ENCODE results near the gene TAF4B. TPM values are rescaled to one million over a fixed set of nuclear protein-coding genes. Genes with fewer than 3 reads are reported as not detected.

Gene TAF4B
- total and polyA plus RNA-seq, 2 of the 8 experiments (the other 6 are each of a cell fraction or from before 2014, with no cell fraction given), result 9.3 to 19.8 TPM

- H2AK5ac ChIP-seq (ENCODE audit: low read depth, low read length), result no peak overlapping the region
- H4K5ac ChIP-seq (ENCODE audit: insufficient read length, low read depth, low read length), result no peak overlapping the region
- H3K14ac ChIP-seq (ENCODE audit: insufficient read length), result no peak overlapping the region
- no peak overlapping the region for H2BK120ac ChIP-seq (replicated peaks; ENCODE audit: low read depth, low read length)
- H3K9me3 ChIP-seq (ENCODE audit: insufficient read depth in 2 of 2, low read depth in 1 of 2, low read length in 1 of 2), result no peaks in the 10 kb centered on the region
- H4K91ac ChIP-seq (replicated peaks; ENCODE audit: insufficient read length, low read length), result no peak overlapping the region
- H2BK20ac ChIP-seq (ENCODE audit: low read length), result no peak overlapping the region
- H4K8ac ChIP-seq (ENCODE audit: extremely low read depth, insufficient read depth, low read length), result no peak overlapping the region
- CTCF ChIA-PET (ENCODE audit: partially characterized antibody), result no interaction called here
- no peaks in the 10 kb centered on the region for H3K36me3 ChIP-seq (ENCODE audit: control insufficient read depth in 2 of 4, insufficient read depth in 4 of 4, low read length in 3 of 4)
- no peak overlapping the region for H3K18ac ChIP-seq (ENCODE audit: extremely low read depth, low read length)
- H3K4ac ChIP-seq (replicated peaks; ENCODE audit: insufficient read length, low read depth, low read length), result no peak overlapping the region
- H3K23ac ChIP-seq (ENCODE audit: insufficient read length), result no peak overlapping the region
- H2BK5ac ChIP-seq (ENCODE audit: low read depth, low read length), result no peak overlapping the region
- POLR2A ChIA-PET (ENCODE audit: partially characterized antibody), result no interaction called here
- no peak for FAIRE-seq
- DNase-seq (ENCODE audit: low read depth in 1 of 2, low spot score in 2 of 2), result no peak
- H3K23me2 ChIP-seq (ENCODE audit: low read depth, low read length), result no peaks in the 10 kb centered on the region
- no peaks in the 10 kb centered on the region for H4K20me1 ChIP-seq (replicated peaks in 1 of 2; ENCODE audit: control insufficient read depth in 1 of 2, insufficient read depth in 2 of 2, low read length in 2 of 2)
- no peaks in the 10 kb centered on the region for H3K79me2 ChIP-seq (ENCODE audit: control insufficient read depth in 1 of 2, insufficient read depth in 2 of 2, low read length in 2 of 2)
- H3K4me1 ChIP-seq (replicated peaks in 1 of 4; ENCODE audit: control insufficient read depth in 3 of 4, insufficient read depth in 4 of 4, low read length in 3 of 4), result no peaks in the 10 kb centered on the region
- no peak overlapping the region for H2BK12ac ChIP-seq (ENCODE audit: low read depth, low read length)
- no peak overlapping the region for H2AFZ ChIP-seq (ENCODE audit: low read length)
- H3K56ac ChIP-seq (replicated peaks; ENCODE audit: insufficient read length, low read depth, low read length), result no peak overlapping the region
- no peaks in the 10 kb centered on the region for H3K27me3 ChIP-seq (replicated peaks in 1 of 4; ENCODE audit: control insufficient read depth in 3 of 4, extremely low read depth in 1 of 4, insufficient read depth in 3 of 4, low read length in 3 of 4)
- no peak overlapping the region for H3K9ac ChIP-seq (replicated peaks in 1 of 4; ENCODE audit: extremely low read depth in 1 of 4, low read depth in 3 of 4, low read length in 3 of 4)
- H3K4me3 ChIP-seq (ENCODE audit: extremely low read depth in 1 of 4, insufficient read depth in 2 of 4, low read depth in 3 of 4, low read length in 4 of 4), result no peak overlapping the region
- H2BK15ac ChIP-seq (ENCODE audit: low read length), result no peak overlapping the region
- no peak overlapping the region for H3K27ac ChIP-seq (ENCODE audit: low read depth, low read length)
- H3K79me1 ChIP-seq (ENCODE audit: low read depth, low read length), result no peaks in the 10 kb centered on the region
- H3K4me2 ChIP-seq (ENCODE audit: insufficient read depth in 1 of 2, low read depth in 2 of 2, low read length in 2 of 2), result no peak overlapping the region
- no peak for TF ChIP-seq SIRT6 (IDR thresholded peaks at IDR 0.05; ENCODE audit: low read length)
- TF ChIP-seq JUN (IDR thresholded peaks at IDR 0.05; ENCODE audit: low read depth, low read length), result no peak
- no peak for TF ChIP-seq ATF2 (IDR thresholded peaks at IDR 0.05; ENCODE audit: low read length)
- no peak for TF ChIP-seq SAP30 (IDR thresholded peaks at IDR 0.05; ENCODE audit: insufficient read depth, insufficient replicate concordance, low read length)
- no peak for TF ChIP-seq EP300 (IDR thresholded peaks at IDR 0.05; ENCODE audit: borderline replicate concordance in 1 of 2, low read depth in 2 of 2, low read length in 2 of 2)
- no peak for TF ChIP-seq TBP (IDR thresholded peaks at IDR 0.05; ENCODE audit: low read depth, low read length)
- no peak for TF ChIP-seq SP2 (IDR thresholded peaks at IDR 0.05; ENCODE audit: low read length)
- TF ChIP-seq, protein P1, sequence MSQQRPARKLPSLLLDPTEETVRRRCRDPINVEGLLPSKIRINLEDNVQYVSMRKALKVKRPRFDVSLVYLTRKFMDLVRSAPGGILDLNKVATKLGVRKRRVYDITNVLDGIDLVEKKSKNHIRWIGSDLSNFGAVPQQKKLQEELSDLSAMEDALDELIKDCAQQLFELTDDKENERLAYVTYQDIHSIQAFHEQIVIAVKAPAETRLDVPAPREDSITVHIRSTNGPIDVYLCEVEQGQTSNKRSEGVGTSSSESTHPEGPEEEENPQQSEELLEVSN (IDR thresholded peaks at IDR 0.05), result no peak
- TF ChIP-seq MAFK (IDR thresholded peaks at IDR 0.05; ENCODE audit: low read depth, low read length), result no peak
- TF ChIP-seq EZH2 (IDR thresholded peaks at IDR 0.05; ENCODE audit: low read depth, low read length, severe bottlenecking), result no peak
Observed at GRCh38 chr18:26378701-26379100, 152.5 kb downstream of the TAF4B start.
